CD4-positive, alpha-beta memory T cell (primary cell): ENCODE results near the gene FAM124A. TPM values are rescaled to one million over a fixed set of nuclear protein-coding genes. Genes with fewer than 3 reads are reported as not detected.

Source experiments
- CTCF ChIA-PET: fragments of 350-600 bp; sonication (Branson Sonifier 250); formaldehyde crosslinking; loops from one replicate; lab custom pipeline; 2021; ENCODE audit warnings: inconsistent platforms; ENCODE audit not compliant: partially characterized antibody; lab: Charles Lee
- POLR2A ChIA-PET: fragments of 350-600 bp; sonication (Branson Sonifier 250); formaldehyde crosslinking; loops from one replicate; lab custom pipeline; 2021; ENCODE audit not compliant: partially characterized antibody; lab: Charles Lee
- DNase-seq, 5 donors: peaks; one replicate each; pipeline versions ENCODE4 v3.0.0 to v3.0.0-alpha.2; 2020 to 2022; ENCODE audit warnings: mixed read lengths in 1 of 5
- H3K27ac ChIP-seq: one replicate; pipeline ENCODE4 v1.7.0; 2013; ENCODE audit warnings: low read depth, low read length
- H3K27me3 ChIP-seq: 2 replicates; pipeline ENCODE4 v1.7.0; 2013; ENCODE audit warnings: mild to moderate bottlenecking, low read length, moderate library complexity; ENCODE audit not compliant: insufficient read depth
- H3K36me3 ChIP-seq: 2 replicates; pipeline ENCODE4 v1.7.0; 2013; ENCODE audit warnings: mild to moderate bottlenecking, low read length, moderate library complexity; ENCODE audit not compliant: insufficient read depth
- H3K4me1 ChIP-seq: 2 replicates; pipeline ENCODE4 v1.7.0; 2013; ENCODE audit warnings: mild to moderate bottlenecking, low read length, moderate library complexity; ENCODE audit not compliant: insufficient read depth
- H3K4me3 ChIP-seq, 2 donors: one replicate each; pipeline ENCODE4 v1.7.0; 2013; ENCODE audit warnings: low read length in 2 of 2, mild to moderate bottlenecking in 1 of 2
- H3K9me3 ChIP-seq, 2 donors: one replicate each; pipeline ENCODE4 v1.7.0; 2013; ENCODE audit warnings: low read length in 2 of 2, control low read depth in 1 of 2; ENCODE audit not compliant: control insufficient read depth in 1 of 2
- H3K27ac Mint-ChIP-seq, 7 donors: one replicate each; pipeline ENCODE4 v1.8.0; 2020 to 2021; ENCODE audit warnings: mixed read lengths in 7 of 7, mild to moderate bottlenecking in 6 of 7, inconsistent platforms in 3 of 7, moderate library complexity in 3 of 7
- H3K27me3 Mint-ChIP-seq, 2 donors: one replicate each; pipeline ENCODE4 v1.8.0; 2020 to 2021; ENCODE audit warnings: mixed read lengths in 2 of 2
- H3K36me3 Mint-ChIP-seq, 2 donors: one replicate each; pipeline ENCODE4 v1.8.0; 2020 to 2021; ENCODE audit warnings: mixed read lengths in 2 of 2, inconsistent platforms in 1 of 2, mild to moderate bottlenecking in 1 of 2
- H3K4me1 Mint-ChIP-seq, 4 donors: one replicate each; pipeline ENCODE4 v1.8.0; 2020 to 2021; ENCODE audit warnings: mixed read lengths in 4 of 4, mild to moderate bottlenecking in 1 of 4
- H3K4me3 Mint-ChIP-seq, 8 donors: one replicate each; pipeline ENCODE4 v1.8.0; 2020 to 2021; ENCODE audit warnings: mixed read lengths in 8 of 8, mild to moderate bottlenecking in 7 of 8, moderate library complexity in 6 of 8, inconsistent platforms in 3 of 8
- H3K9me3 Mint-ChIP-seq, 8 donors: one replicate each; pipeline ENCODE4 v1.8.0; 2020 to 2021; ENCODE audit warnings: mixed read lengths in 8 of 8, mild to moderate bottlenecking in 5 of 8, inconsistent platforms in 3 of 8, moderate library complexity in 1 of 8
- intact Hi-C: fragments of 100-400 bp; cut with micrococcal nuclease; formaldehyde crosslinking; loops from one replicate; pipeline ENCODE4 v1.15.1; 2023
- polyA plus RNA-seq, 2 donors: library from polyadenylated mRNA; unstranded; fragments of 300-500 nt; fragmentation: Illumina TruSeq; gene quantifications; one replicate each; pipeline ENCODE4 v1.2.3, GENCODE V29; 2021
- total RNA-seq, 2 experiments: library from RNA; stranded (reverse); gene quantifications; one replicate each; pipeline ENCODE4 v1.2.3, GENCODE V29; 2021

FAM124A gene
- total and polyA plus RNA-seq, 4 experiments from 2014 or later: not detected

- Histone ChIP-seq H3K9me3 (no peaks in the 10 kb centered on the region), H3K27ac (no peak overlapping the region), H3K36me3 (no peaks in the 10 kb centered on the region), H3K27me3 (no peaks in the 10 kb centered on the region), H3K4me3 (no peak overlapping the region), H3K4me1 (no peaks in the 10 kb centered on the region)
- peaks cover 0 to 3% of the 10 kb centered on the region in 2 donors for H3K36me3 Mint-ChIP-seq
- CTCF ChIA-PET: no interaction called here
- intact Hi-C loops: no loop called here
- no peak overlapping the region for H3K27ac Mint-ChIP-seq
- no peaks in the 10 kb centered on the region for H3K27me3 Mint-ChIP-seq
- no peak overlapping the region for H3K4me3 Mint-ChIP-seq
- DNase-seq: no peak
- H3K9me3 Mint-ChIP-seq: peaks cover 0 to 2% (median 0%) of the 10 kb centered on the region in 8 donors
- POLR2A ChIA-PET: no interaction called here
- H3K4me1 Mint-ChIP-seq: peaks cover 0 to 14% (median 9%) of the 10 kb centered on the region in 4 donors
Measured at GRCh38 chr13:51327961-51328360, 105.8 kb downstream of the FAM124A start.

GRCh38 chr13:51328488-51328887 is 106.3 kb downstream of the FAM124A start:
- Histone ChIP-seq H3K9me3 (no peaks in the 10 kb centered on the region), H3K4me1 (no peaks in the 10 kb centered on the region), H3K36me3 (no peaks in the 10 kb centered on the region), H3K4me3 (no peak overlapping the region), H3K27ac (no peak overlapping the region), H3K27me3 (no peaks in the 10 kb centered on the region)
- H3K27me3 Mint-ChIP-seq: no peaks in the 10 kb centered on the region
- ChIA-PET POLR2A (no interaction called here), CTCF (interaction anchor here (1.5 kb wide), 1 partner anchor 15 kb away, joined by 3 read pairs; no protein-coding TSS in a partner anchor)
- H3K4me1 Mint-ChIP-seq: peaks cover 0 to 17% (median 11%) of the 10 kb centered on the region in 4 donors
- intact Hi-C loops: no loop called here
- H3K9me3 Mint-ChIP-seq: peaks cover 0 to 2% (median 0%) of the 10 kb centered on the region in 8 donors
- no peak overlapping the region for H3K27ac Mint-ChIP-seq
- H3K4me3 Mint-ChIP-seq: no peak overlapping the region
- H3K36me3 Mint-ChIP-seq: peaks cover 0 to 3% of the 10 kb centered on the region in 2 donors
- DNase-seq: no peak

DNA sequence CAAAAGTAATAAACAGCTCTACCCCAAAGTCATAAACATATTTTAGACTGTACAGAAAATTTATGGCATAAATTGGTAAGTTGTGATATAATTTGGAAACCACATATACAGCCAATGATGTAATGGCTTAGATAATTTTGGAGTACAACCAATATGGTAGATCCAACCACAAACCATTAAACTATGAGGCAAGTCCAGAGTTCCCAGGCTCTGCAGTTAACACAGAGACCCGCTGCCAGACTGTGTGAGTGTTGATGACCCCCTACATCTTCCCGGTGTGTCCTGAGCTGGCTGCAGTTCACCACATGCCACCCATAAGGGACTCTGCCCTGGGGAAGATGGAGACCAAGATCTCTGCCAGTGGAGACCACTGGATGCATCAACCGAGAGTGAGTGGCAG is 107.4 kb downstream of the FAM124A start:
- DNase-seq: no peak
- no peak overlapping the region for H3K4me3 Mint-ChIP-seq
- Histone ChIP-seq H3K4me3 (no peak overlapping the region), H3K27ac (no peak overlapping the region), H3K36me3 (no peaks in the 10 kb centered on the region), H3K4me1 (no peaks in the 10 kb centered on the region), H3K27me3 (no peaks in the 10 kb centered on the region), H3K9me3 (no peaks in the 10 kb centered on the region)
- ChIA-PET CTCF (interaction anchor here (1.5 kb wide), 1 partner anchor 14 kb away, joined by 3 read pairs; no protein-coding TSS in a partner anchor), POLR2A (no interaction called here)
- H3K36me3 Mint-ChIP-seq: peaks cover 0 to 3% of the 10 kb centered on the region in 2 donors
- intact Hi-C loops: no loop called here
- no peak overlapping the region for H3K27ac Mint-ChIP-seq
- H3K27me3 Mint-ChIP-seq: no peaks in the 10 kb centered on the region
- peaks cover 0 to 4% (median 0%) of the 10 kb centered on the region in 8 donors for H3K9me3 Mint-ChIP-seq
- H3K4me1 Mint-ChIP-seq: peaks cover 0 to 17% (median 11%) of the 10 kb centered on the region in 4 donors

- Histone ChIP-seq H3K9me3 (no peaks in the 10 kb centered on the region), H3K36me3 (no peaks in the 10 kb centered on the region), H3K4me1 (no peaks in the 10 kb centered on the region), H3K27me3 (no peaks in the 10 kb centered on the region), H3K27ac (no peak overlapping the region), H3K4me3 (no peak overlapping the region)
- DNase-seq: no peak
- POLR2A ChIA-PET: no interaction called here
- Mint-ChIP-seq H3K36me3 (peaks cover 0 to 3% of the 10 kb centered on the region in 2 donors), H3K4me1 (peaks cover 0 to 17% (median 11%) of the 10 kb centered on the region in 4 donors), H3K4me3 (no peak overlapping the region), H3K27ac (peak overlapping the region in 1 of 7 donors; percentile 55), H3K27me3 (no peaks in the 10 kb centered on the region), H3K9me3 (peaks cover 0 to 4% (median 0%) of the 10 kb centered on the region in 8 donors)
- intact Hi-C loops: no loop called here
- CTCF ChIA-PET: no interaction called here
Measured at GRCh38 chr13:51330791-51331190, 108.6 kb downstream of the FAM124A start.

GRCh38 chr13:51331354-51331861 is 109.2 kb downstream of the FAM124A start:
- Histone ChIP-seq H3K27ac (no peak overlapping the region), H3K27me3 (no peaks in the 10 kb centered on the region), H3K4me1 (no peaks in the 10 kb centered on the region), H3K9me3 (no peaks in the 10 kb centered on the region), H3K36me3 (no peaks in the 10 kb centered on the region), H3K4me3 (no peak overlapping the region)
- H3K27me3 Mint-ChIP-seq: no peaks in the 10 kb centered on the region
- H3K9me3 Mint-ChIP-seq: peaks cover 0 to 4% (median 0%) of the 10 kb centered on the region in 8 donors
- no peak for DNase-seq
- no peak overlapping the region for H3K27ac Mint-ChIP-seq
- POLR2A ChIA-PET: no interaction called here
- intact Hi-C loops: no loop called here
- peaks cover 0 to 3% of the 10 kb centered on the region in 2 donors for H3K36me3 Mint-ChIP-seq
- peaks cover 0 to 17% (median 11%) of the 10 kb centered on the region in 4 donors for H3K4me1 Mint-ChIP-seq
- CTCF ChIA-PET: no interaction called here
- no peak overlapping the region for H3K4me3 Mint-ChIP-seq

DNA sequence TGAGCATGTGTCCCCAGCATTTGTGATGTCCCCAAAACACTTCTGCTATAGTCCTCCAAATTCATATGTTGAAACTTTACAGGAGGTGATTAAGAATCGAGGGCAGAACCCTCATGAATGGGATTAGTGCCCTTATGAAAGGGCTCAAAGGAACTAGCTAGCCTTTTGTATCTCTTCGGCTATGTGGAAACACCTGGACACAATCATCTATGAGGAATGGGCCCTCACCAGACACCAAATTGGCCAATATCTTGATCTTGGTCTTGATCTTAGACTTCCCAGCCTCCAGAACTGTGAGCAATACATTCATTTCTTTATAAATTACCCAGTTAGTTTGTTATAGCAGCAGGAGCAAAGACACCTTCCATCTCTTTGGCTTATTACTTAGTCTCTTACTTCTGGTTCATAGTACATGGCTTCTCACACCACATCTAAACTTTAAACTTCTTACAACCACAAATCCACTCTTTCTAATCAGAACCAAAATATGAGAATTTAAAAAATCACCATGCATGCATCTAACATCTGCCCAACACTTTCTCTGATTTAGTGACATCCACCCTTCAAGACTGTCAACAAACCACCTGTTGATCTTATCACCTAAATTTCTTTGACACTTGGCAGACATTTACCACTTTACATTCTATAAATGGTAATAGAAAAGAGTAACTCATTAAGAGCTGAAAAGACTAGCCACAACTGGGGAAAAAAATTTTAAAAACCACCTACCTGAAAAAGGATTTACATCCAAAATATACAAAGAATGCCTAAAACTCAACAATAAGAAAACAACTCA is 110.6 kb downstream of the FAM124A start:
- Histone ChIP-seq H3K9me3 (no peaks in the 10 kb centered on the region), H3K36me3 (no peaks in the 10 kb centered on the region), H3K27me3 (no peaks in the 10 kb centered on the region), H3K27ac (no peak overlapping the region), H3K4me1 (no peaks in the 10 kb centered on the region), H3K4me3 (no peak overlapping the region)
- DNase-seq: no peak
- POLR2A ChIA-PET: no interaction called here
- Mint-ChIP-seq H3K27ac (peak overlapping the region in 2 of 7 donors; percentile 0 to 62), H3K4me3 (no peak overlapping the region), H3K9me3 (peaks cover 0 to 4% (median 0%) of the 10 kb centered on the region in 8 donors), H3K4me1 (peaks cover 0 to 17% (median 11%) of the 10 kb centered on the region in 4 donors), H3K27me3 (no peaks in the 10 kb centered on the region), H3K36me3 (peaks cover 0 to 3% of the 10 kb centered on the region in 2 donors)
- intact Hi-C loops: no loop called here
- CTCF ChIA-PET: no interaction called here

- Histone ChIP-seq H3K9me3 (no peaks in the 10 kb centered on the region), H3K4me1 (no peaks in the 10 kb centered on the region), H3K27me3 (no peaks in the 10 kb centered on the region), H3K4me3 (no peak overlapping the region), H3K36me3 (no peaks in the 10 kb centered on the region), H3K27ac (no peak overlapping the region)
- DNase-seq: no peak
- ChIA-PET POLR2A (no interaction called here), CTCF (no interaction called here)
- no peak overlapping the region for H3K27ac Mint-ChIP-seq
- no peak overlapping the region for H3K4me3 Mint-ChIP-seq
- intact Hi-C loops: no loop called here
- H3K36me3 Mint-ChIP-seq: peaks cover 0 to 3% of the 10 kb centered on the region in 2 donors
- peaks cover 0 to 4% (median 0%) of the 10 kb centered on the region in 8 donors for H3K9me3 Mint-ChIP-seq
- no peaks in the 10 kb centered on the region for H3K27me3 Mint-ChIP-seq
- peaks cover 0 to 17% (median 11%) of the 10 kb centered on the region in 4 donors for H3K4me1 Mint-ChIP-seq
Measured at GRCh38 chr13:51333421-51333820, 111.2 kb downstream of the FAM124A start.
